ENCODE results near the gene KIF27.
A peak's percentile ranks its signal among the peaks of the same experiment; 100 is the strongest.

The KIF27 gene, protein sequence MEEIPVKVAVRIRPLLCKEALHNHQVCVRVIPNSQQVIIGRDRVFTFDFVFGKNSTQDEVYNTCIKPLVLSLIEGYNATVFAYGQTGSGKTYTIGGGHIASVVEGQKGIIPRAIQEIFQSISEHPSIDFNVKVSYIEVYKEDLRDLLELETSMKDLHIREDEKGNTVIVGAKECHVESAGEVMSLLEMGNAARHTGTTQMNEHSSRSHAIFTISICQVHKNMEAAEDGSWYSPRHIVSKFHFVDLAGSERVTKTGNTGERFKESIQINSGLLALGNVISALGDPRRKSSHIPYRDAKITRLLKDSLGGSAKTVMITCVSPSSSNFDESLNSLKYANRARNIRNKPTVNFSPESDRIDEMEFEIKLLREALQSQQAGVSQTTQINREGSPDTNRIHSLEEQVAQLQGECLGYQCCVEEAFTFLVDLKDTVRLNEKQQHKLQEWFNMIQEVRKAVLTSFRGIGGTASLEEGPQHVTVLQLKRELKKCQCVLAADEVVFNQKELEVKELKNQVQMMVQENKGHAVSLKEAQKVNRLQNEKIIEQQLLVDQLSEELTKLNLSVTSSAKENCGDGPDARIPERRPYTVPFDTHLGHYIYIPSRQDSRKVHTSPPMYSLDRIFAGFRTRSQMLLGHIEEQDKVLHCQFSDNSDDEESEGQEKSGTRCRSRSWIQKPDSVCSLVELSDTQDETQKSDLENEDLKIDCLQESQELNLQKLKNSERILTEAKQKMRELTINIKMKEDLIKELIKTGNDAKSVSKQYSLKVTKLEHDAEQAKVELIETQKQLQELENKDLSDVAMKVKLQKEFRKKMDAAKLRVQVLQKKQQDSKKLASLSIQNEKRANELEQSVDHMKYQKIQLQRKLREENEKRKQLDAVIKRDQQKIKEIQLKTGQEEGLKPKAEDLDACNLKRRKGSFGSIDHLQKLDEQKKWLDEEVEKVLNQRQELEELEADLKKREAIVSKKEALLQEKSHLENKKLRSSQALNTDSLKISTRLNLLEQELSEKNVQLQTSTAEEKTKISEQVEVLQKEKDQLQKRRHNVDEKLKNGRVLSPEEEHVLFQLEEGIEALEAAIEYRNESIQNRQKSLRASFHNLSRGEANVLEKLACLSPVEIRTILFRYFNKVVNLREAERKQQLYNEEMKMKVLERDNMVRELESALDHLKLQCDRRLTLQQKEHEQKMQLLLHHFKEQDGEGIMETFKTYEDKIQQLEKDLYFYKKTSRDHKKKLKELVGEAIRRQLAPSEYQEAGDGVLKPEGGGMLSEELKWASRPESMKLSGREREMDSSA (N-terminal part only)

DNA sequence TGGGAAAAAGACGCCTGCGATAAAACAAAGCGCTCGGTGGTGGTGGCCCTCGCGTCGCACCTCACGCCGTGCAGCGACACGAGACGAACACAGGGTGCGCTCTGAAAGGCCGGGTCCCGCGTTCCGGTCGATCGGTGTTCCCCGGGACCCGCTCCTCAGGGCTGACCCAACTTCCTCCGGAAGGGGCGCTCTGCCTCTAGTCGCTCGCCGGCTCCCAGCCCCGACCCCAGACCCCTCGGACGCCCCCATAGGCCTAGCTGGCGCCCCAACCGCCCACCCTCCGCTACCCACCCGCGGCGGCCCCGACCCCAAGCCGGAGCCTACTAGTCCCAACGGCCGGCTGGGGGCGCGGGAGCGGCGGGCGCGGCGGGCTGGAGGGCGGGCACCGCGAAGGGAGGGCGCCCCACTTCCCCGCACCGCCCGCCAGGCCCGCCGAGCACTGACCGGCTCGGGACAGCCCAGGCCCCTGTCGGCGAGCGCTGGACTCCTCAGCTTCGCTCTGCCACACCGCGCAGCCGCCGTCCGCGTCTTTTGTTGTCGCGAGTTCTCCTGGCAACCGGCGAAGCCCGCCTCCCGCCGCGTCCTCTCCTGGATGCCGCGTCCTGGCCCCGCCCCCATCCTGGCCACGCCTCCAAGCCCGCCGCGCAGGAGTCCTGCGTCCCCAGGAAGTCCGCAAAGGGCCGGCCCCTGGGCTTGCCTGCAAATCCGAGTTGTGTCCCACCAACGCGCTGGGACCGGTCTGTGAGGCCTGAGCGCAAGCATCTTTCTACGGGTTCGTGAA is at the start of gene KIF27:
KIF27 (minus strand) TSS at position 506 of the 781 bp plus-strand sequence. CDS start 5,841 bp downstream, outside the sequence.
- peak within 1 kb of the TSS; percentile 72 for H3K4me3 ChIP-seq (ENCODE audit: control insufficient read depth, low read depth, low read length)
- TF ChIP-seq, protein P1, sequence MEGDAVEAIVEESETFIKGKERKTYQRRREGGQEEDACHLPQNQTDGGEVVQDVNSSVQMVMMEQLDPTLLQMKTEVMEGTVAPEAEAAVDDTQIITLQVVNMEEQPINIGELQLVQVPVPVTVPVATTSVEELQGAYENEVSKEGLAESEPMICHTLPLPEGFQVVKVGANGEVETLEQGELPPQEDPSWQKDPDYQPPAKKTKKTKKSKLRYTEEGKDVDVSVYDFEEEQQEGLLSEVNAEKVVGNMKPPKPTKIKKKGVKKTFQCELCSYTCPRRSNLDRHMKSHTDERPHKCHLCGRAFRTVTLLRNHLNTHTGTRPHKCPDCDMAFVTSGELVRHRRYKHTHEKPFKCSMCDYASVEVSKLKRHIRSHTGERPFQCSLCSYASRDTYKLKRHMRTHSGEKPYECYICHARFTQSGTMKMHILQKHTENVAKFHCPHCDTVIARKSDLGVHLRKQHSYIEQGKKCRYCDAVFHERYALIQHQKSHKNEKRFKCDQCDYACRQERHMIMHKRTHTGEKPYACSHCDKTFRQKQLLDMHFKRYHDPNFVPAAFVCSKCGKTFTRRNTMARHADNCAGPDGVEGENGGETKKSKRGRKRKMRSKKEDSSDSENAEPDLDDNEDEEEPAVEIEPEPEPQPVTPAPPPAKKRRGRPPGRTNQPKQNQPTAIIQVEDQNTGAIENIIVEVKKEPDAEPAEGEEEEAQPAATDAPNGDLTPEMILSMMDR (IDR thresholded peaks at IDR 0.05; ENCODE audit: control insufficient read depth, insufficient read depth, low read depth, low read length, missing control alignments), result peak; percentile 27

DNA sequence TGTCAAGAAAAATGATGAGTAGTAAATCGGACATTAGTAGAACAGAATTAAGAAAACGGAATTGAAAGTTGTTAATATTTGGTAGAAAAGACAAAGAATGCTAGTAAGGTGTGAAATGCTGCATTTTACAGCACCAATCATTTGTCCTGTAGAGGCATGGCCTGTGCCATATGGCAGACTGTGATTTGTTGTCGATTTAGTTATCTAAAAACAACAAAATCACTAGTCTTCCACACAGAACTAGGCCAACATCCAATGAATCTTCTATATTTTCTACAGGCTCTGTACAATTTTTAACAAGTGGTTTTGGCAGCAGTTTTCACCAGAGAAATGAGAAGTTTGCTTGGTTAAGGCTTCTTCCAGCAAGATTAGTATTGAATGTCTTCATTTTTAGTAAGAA is 48.4 kb upstream of the KIF27 start:
- DNase-seq (ENCODE audit: low read depth), result no peak
- TF ChIP-seq, protein P1 (IDR thresholded peaks at IDR 0.05; ENCODE audit: control insufficient read depth, insufficient read depth, low read depth, low read length, missing control alignments), result no peak
- H3K4me3 ChIP-seq (ENCODE audit: control insufficient read depth, low read depth, low read length), result no peak overlapping the region

More for the DNA sequence above, at the start of gene KIF27:
- peak; percentile 80 for DNase-seq (ENCODE audit: low read depth)

DNA sequence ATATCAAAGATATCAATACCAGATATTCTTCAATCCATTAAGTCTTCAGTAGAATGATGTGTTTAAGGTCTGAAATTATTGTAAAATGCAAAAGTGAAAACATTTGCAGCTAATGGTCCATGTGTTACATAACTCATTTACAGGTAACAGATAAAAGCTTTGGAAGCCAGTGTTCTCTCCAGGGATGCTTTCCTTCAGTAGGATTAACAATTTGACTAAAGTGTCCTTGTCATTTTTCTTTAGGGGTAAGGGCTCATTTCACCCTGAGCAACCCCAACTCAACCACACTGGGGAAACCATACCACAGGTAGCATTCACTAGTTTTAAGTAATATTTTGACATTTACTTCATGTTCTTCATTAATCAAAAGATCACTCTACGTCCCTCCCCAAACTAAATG is 45.8 kb upstream of the KIF27 start:
- no peak for DNase-seq (ENCODE audit: low read depth)
- TF ChIP-seq, protein P1 (IDR thresholded peaks at IDR 0.05; ENCODE audit: control insufficient read depth, insufficient read depth, low read depth, low read length, missing control alignments), result no peak

DNA sequence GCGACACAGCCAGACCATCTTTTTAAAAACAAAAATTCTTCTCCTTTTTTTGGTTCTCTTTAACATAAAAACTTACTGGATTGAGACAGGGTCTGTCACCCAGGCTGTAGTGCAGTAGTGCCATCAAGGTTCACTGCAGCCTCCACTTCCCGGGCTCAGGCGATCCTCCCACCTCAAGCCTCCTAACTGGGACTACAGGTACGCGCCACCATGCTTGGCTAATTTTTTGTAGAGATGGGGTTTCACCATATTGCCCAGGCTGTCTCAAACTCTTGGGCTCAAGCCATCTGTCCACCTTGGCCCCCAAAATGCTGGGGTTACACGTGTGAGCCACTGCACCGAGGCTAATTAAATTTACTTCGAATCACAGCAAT is 45.0 kb upstream of the KIF27 start:
- no peak for DNase-seq (ENCODE audit: low read depth)
- TF ChIP-seq, protein P1 (IDR thresholded peaks at IDR 0.05; ENCODE audit: control insufficient read depth, insufficient read depth, low read depth, low read length, missing control alignments), result no peak
- H3K4me3 ChIP-seq (ENCODE audit: control insufficient read depth, low read depth, low read length), result no peak overlapping the region

More for the DNA sequence above, 45.8 kb upstream of the KIF27 start:
- no peak overlapping the region for H3K4me3 ChIP-seq (ENCODE audit: control insufficient read depth, low read depth, low read length)

DNA sequence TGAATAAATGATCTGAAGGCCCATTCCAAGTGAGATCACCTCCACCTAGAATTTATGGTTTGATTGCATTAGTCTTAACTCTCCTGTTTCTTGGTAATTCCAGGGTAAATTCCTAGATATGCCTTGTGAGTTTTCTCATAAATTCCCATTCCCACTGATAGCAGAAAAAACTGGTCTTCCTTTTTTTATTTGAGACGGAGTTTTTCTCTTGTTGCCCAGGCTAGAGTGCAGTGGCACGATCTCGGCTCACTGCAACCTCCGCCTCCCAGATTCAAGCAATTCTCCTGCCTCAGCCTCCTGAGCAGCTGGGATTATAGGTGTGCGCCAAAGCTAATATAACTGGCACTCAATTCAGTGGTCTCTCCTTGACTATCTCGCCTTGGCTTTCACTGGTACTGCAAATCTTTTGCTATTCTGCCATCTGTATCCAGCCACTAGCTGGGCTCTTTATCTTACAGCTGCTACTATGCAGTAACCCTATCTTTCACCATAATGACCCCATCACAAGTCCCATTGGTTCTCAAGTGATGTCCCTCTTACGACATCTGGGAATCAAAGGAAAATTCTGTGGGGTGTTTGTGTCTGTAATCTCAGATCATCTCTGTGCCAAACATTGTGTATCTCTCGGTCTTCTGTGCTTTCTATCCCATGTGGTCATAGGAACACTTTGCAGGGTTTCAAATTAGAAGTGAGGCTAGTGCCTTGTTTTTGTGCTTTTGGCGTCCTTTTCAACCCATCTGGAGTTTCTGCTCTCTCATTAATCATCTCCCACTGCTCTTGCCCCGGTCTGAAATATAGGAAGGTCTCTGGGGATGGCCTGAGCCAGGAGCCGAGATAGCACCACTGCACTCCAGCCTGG is 44.3 kb upstream of the KIF27 start:
- TF ChIP-seq, protein P1 (IDR thresholded peaks at IDR 0.05; ENCODE audit: control insufficient read depth, insufficient read depth, low read depth, low read length, missing control alignments), result no peak
- no peak overlapping the region for H3K4me3 ChIP-seq (ENCODE audit: control insufficient read depth, low read depth, low read length)
- no peak for DNase-seq (ENCODE audit: low read depth)

Data from AG09309 (cell line).